NCI-H1092 treated with DMSO at 0.1 percent for 48 hours (cell line): ENCODE results near the gene RAPGEF2.
A peak's percentile ranks its signal among the peaks of the same experiment; 100 is the strongest.
"Not testable (repeated sequence)": the region's sequence is repeated elsewhere in the genome, so short reads cannot be mapped to it uniquely, and the experiment has no call there.

Experiments
- DNase-seq: peaks from one replicate; lab custom pipeline; 2025; lab: John Stamatoyannopoulos, UW

The RAPGEF2 gene

DNA sequence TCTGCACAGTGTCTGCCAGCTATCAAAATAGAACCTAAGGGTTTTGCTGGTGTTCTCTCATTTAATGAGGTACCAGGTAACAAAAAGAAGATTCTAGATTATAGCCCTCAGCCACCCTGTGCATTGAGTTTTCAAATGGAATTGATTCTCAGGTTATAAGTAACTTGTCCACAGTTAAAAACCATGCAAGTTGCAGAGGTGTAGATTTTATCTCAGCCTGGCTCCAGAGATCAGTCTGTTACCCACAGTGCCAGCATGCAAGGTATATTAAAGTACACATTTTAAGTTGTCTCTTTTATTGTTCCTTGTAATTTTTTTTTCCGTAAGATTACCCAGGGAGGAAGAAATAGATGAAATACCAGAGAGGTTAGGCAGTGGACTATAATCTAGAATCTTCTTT lies 59.7 kb downstream of the RAPGEF2 start:
- DNase-seq = no peak

DNA sequence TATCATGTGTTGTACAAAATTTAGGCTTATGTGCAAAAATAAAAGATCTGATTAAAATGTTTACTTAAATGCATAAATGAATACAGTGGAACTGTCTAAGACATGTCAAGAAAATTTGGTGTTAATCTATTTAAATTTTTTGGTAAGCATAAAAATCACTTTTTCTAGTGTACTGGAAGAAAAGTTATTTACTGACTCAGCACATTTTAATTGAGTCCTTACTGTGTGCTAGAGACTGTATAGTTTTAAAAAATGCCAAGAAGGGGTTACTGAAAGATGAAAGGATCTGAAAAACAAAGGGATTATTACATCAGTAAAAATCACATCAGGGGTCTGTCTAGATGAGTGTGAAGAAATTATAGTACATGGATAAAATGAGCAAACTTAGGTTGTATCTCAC lies 60.6 kb downstream of the RAPGEF2 start:
- no peak for DNase-seq

- DNase-seq = no peak
Measured at GRCh38 chr4:159169404-159170302, 66.8 kb downstream of the RAPGEF2 start.

DNA sequence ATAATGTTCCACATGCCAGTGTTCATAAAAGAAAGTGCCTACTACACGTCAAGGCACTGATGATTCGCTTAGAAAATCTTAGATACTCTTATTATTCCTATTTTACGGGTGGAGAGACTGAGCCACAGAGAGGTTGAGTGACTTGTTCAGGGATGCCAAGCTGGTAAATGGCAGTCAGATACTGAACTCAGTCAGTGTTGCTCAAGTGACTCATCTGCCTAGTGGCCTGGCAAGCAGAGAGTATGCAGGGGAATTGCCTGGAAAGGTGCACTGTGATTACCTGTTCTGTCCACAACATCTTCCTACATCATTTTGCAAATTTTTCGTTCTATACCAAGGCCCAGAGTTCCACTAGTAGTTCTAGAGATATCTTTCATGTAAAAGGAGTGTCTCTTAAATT lies 68.4 kb downstream of the RAPGEF2 start:
- no peak for DNase-seq

- DNase-seq = no peak
Measured at GRCh38 chr4:159173886-159174285, 71.0 kb downstream of the RAPGEF2 start.

DNA sequence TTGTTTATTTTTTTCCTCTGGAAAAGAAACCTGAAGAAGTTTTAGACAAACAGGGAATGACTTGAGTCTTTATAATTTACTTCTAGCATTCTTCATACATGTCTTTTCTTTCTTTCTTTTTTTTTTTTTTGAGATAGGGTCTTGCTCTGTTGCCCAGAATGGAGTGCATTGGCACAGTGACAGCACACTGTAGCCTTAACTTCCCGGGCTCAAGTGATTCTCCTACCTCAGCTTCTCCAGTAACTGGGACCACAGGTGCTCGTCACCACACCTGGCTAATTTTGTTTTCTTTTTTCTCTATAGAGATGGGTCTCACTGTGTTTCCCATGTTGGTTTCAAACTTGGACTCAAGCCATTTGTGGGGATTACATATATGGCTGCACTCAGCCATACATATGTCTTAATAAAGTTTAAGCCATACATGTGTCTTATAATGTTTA lies 71.8 kb downstream of the RAPGEF2 start:
- no peak for DNase-seq

DNA sequence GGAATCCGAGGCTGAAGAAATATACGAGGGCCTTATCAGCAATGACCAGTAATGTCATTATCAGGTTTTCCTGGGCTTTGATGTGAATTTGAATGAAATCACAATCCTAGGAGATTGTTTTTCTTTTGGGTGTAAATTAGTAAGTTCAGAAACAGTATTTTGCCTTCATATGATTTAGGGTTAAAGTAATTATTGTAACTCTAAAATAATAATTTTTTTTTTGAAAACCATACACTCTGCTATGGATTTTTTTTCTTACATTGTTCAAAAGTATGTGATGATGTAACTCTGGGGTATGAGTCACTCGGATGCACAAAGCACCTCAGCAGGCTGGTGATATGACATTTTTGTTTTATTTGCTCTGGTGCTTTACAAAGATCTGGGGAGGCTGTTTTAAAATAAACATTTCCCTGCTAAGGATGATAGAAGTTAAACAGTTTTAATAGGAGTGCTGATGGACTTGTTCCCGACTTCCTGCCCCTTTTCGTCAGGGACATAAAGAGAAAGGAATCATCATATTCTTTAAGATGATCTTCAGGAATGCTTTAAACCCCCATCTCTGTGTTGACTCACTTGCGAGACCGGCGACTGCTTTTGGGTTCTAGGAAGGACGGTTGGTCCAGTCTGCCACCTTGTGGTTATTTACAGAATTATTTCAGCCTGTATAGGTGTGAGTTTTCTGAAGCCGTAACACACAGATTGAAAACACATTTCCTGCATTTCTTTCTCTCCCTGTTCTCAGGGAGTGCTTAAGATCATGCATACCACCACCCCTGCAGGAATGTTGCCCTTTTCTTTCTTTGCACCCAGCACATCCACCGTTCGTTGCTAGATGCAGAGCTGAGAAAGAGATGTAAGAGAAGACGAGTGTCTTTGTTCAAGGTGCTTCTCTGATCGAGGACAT lies 72.5 kb downstream of the RAPGEF2 start:
- DNase-seq = peak; percentile 71

- no peak for DNase-seq
Measured at GRCh38 chr4:159175989-159176375, 73.1 kb downstream of the RAPGEF2 start.

DNA sequence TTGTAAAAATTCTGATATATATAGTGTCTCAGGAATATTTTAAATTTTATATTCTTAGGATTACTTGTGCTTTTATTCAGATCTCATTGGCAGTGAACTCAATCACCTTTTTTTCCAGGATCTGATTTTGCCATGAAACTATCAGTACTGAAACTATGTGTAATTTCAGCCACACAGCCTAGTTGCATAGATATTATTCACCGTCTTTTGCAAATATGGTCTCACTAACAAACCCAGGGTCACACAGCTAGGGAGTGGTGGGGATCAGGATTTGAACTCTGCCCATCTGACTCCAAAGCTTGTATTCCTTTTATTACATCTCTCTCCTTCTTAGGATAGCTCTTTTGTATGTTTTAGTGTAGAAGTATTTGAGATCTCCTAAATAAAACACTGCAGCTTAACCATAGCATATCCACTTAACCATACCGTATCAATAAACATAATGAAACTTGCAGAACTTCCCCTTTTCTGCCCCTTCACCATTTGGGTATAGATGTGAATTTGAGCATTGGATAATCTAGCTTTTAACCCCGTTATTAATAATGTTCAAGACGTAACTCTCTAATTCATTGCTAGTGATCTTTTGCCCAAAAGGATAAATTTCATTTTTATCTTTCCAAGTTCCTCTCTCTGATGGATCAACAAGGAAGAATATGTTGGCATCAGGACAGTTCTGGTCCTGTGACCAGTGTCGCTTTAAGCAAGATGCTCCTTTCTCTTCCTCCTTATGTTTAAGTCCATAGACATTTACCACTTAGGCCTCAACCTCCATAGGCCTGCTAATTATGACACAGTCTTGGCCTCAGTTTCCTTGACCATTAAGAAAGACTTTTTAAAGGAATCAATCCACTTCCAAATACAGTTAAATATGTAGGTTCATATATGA lies 74.6 kb downstream of the RAPGEF2 start:
- no peak for DNase-seq

DNA sequence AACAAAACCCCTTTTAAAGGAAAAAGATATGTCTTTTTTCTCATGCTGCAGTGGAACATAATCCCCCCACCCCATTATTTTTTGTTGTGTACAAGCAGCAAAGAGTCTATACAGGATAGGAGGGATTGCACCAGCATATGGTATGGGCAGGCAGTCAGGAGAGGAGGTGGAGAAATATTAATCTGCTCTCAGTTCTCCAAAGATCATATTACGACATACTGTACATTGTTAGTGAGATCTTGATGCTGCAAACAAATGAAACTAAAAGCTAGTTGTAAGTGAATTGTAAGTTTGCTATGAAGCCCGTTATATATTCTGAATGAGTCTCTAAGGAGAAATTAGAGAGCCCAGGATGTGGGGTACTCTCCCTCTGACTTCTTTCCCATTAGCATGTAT lies 75.3 kb downstream of the RAPGEF2 start:
- DNase-seq = no peak

- no peak for DNase-seq
Measured at GRCh38 chr4:159178979-159179969, 76.4 kb downstream of the RAPGEF2 start.

DNA sequence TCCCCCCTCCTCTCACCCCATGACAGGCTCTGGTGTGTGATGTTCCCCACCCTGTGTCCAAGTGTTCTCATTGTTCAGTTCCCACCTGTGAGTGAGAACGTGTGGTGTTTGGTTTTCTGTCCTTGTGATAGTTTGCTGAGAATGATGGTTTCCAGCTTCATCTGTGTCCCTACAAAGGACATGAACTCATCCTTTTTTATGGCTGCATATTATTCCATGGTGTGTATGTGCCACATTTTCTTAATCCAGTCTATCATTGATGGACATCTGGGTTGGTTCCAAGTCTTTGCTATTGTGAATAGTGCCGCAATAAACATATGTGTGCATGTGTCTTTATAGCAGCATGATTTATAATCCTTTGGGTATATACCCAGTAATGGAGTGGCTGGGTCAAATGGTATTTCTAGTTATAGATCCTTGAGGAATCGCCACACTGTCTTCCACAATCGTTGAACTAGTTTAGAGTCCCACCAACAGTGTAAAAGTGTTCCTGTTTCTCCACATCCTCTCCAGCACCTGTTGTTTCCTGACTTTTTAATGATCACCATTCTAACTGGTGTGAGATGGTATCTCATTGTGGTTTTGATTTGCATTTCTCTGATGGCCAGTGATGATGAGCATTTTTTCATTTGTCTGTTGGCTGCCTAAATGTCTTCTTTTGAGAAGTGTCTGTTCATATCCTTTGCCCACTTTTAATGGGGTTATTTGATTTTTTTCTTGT lies 81.2 kb downstream of the RAPGEF2 start:
- not testable (repeated sequence) for DNase-seq

DNA sequence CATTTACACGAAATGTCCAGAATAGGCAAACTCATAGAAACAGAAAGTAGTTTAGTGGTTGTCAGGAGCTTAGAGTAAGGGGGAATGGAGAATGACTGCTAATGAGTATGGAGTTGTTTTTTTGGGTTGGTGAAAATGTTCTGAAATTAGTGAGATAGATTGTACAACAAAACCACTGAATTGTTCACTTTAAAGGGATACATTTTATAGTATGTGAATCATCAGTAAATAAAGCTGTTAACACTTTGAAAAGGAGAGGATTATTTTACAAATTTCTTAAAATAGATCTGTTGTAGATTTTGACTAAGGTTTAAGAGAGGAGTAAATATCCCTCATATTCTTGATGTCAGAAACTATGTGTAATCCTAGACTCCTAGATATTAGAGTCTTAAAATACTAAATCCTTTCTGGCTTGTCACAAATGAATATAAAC lies 82.7 kb downstream of the RAPGEF2 start:
- DNase-seq = no peak

DNA sequence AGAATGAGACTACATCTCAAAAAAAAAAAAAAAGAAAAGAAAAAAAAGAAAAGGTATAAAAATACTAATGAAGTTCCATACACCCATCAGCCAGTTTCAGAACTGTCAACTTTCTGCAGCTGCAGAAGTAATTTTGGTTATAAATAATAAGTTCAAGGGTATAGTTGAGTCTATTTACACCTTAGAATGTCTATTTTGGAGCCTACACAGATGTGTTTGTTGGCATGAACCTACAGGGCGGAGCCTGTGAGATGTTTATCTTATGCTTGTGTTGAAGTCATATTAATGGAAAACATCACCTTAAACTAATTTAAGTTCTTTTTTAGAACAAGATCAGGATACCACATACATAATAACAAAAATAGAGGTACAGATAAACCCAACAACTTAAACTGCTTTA lies 85.8 kb downstream of the RAPGEF2 start:
- DNase-seq = no peak

GRCh38 chr4:159190651-159191050 lies 87.8 kb downstream of the RAPGEF2 start:
- DNase-seq = no peak

DNA sequence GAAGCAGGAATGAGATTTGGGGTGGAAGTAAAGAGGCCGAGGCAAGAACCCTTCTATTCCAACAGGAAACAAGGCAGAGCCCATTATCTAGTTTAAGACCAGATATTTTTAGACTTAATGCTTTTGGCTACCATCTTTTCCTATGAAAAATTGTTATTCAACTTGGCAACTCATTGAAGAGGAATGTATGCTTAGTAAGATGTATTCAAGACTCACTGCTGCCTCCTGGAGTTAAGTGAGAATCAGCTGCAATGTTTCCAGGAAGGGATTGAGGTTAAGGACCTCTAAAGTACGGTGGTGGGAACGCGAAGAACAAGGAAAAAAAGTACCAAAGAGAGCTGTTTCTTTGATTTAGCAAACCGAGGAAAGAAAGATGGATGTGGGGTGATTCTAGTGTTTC lies 89.1 kb downstream of the RAPGEF2 start:
- DNase-seq = no peak

DNA sequence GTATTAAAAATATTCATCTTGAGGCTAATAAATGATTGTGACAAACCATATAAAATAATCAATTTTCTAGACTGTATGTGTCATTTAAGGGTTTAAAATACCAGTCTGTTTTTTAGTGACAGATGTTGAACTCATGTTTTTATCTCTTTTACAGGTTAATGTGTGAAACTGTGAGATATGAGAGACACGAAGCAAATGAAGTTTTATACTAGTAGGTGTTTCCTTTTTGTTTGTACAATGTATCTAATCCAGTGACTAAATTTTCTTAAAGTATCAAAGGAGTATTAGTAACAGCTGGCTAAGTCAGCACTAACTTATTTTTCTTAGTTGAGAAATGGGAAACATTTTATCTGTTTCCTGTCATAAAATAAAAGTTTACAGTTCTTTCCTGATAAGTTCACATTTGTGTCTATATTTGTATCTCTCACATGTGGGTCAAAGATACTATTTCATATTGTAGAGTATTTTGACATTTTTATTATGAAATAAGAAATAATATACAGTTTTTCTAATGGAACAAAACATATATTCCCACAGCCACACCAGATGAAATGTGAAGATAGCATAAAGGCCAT lies 90.3 kb downstream of the RAPGEF2 start:
- DNase-seq = no peak

DNA sequence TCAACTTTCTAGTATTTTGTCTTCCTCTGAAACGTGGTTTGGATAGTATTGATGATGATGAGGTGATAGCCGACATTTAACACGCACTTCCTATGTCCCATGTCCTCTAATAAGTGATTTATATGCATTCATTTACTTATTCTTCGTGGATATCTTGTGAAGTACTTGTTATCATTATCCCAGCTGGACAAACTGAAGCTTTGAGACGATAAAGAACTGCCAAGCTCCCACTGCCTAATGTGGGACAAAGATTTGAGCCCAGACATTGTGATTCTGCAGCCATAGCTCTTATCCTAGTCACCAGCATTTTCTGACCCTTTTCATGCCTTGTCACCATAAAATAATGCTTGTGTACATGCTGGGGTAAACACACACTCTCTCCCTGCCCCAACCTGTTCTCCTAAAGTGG lies 92.5 kb downstream of the RAPGEF2 start:
- DNase-seq = no peak

DNA sequence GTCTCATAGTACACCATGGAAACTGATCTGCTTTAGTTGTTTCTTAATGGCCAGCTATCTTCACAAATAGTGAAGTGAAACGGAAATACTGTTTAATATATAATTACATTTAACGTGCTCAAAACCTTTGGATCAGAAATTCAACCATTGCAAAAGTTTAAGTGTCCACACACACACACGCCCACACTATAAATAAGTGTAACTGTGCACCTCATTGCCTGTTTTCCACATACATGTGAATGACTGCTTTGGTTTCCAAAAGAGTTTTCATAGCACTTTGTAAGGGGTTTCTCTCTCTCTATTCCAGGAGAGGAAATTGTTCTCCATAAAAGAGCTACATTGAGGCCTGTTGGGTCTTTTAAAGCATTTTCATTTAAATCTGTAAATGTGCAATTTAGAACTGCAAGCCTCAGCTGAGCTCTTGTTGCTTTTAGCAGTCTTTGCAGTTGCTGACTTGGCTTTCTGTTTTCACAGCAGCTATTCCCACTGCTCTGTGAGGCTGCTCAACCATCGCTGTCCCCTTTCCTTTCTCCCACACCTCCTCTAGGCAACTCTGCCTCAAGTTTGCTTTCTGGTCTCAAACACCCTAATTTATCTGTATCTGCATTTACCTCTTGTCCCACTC lies 94.5 kb downstream of the RAPGEF2 start:
- DNase-seq = no peak
